Activated naive CD4-positive, alpha-beta T cell treated with anti-CD3 and anti-CD28 coated beads, Interleukin-2, amount 10 ng/mL, durations not matched to agents 7 days and 5 days (primary cell): ENCODE measurements around the gene PKDREJ.

Experiments used
- CTCF ChIA-PET: fragments of 350-600 bp; sonication (Branson Sonifier 250); formaldehyde crosslinking; loops from one replicate; lab custom pipeline; 2021; ENCODE audit warnings: antibody characterized with exemption; lab: Charles Lee
- DNase-seq: peaks from one replicate; pipeline ENCODE4 v3.0.0-alpha.2; 2020
- H3K27ac Mint-ChIP-seq: one replicate; pipeline ENCODE4 v1.8.0; 2021; ENCODE audit warnings: mild to moderate bottlenecking, moderate library complexity, mixed read lengths
- H3K27me3 Mint-ChIP-seq: one replicate; pipeline ENCODE4 v1.8.0; 2021; ENCODE audit warnings: mild to moderate bottlenecking, mixed read lengths
- H3K36me3 Mint-ChIP-seq: one replicate; pipeline ENCODE4 v1.8.0; 2021; ENCODE audit warnings: mixed read lengths
- H3K4me1 Mint-ChIP-seq: one replicate; pipeline ENCODE4 v1.8.0; 2021; ENCODE audit warnings: mixed read lengths
- H3K4me3 Mint-ChIP-seq: one replicate; pipeline ENCODE4 v1.8.0; 2021; ENCODE audit warnings: mild to moderate bottlenecking, moderate library complexity, mixed read lengths
- H3K9me3 Mint-ChIP-seq: one replicate; pipeline ENCODE4 v1.8.0; 2021; ENCODE audit warnings: mixed read lengths

Gene PKDREJ

DNA sequence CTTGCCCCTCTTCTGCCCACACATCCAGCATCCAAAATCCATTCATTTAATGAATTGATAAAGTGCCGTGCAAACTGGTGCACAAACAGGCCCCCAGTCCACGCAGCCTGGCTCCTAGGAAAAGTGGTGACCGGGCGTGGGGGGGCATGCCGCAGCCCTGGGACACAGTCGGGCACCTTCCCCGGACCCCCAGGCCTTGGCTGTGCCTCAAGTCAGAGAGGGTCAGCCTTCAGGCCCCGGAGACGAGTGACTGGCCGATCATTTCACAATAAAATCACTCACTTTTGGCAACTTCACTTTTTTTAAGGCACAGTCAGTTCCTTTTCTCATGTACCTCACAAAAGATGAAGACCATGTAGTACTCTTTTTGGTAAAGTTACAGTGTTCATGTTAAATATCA, 21.1 kb downstream of the PKDREJ start:
- H3K36me3 Mint-ChIP-seq: peaks cover 23% of the 10 kb centered on the region

DNA sequence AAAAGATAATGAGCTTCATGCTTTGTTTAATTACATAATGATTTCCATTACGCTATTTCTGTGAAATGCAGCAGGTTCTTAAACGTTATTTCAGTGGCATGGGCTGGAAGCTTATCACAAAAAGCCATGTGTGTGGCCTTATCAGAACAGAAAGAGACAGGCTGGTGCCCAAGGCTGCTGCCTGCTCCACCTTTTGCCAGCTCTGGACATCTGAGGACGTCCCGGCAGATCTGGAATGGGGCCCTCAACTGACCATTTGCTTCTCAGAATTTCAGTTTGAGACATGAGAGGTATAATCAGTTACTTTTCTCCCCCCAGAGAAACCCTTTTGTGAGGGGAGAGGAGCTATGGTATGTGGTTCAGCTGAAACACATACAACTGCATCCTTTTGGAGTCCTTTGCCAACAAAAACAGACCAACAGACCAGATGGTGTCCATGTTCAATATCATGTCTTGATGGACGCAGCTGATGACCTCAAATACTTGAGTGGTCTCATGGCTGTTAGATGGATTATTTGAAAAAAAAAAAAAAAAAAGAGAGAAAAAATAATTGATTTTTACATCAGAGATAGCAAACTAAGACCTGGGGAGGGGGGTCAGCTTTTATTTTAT, 21.6 kb downstream of the PKDREJ start:
- Mint-ChIP-seq H3K4me3 (no peak overlapping the region), H3K36me3 (peaks cover 28% of the 10 kb centered on the region), H3K27me3 (no peaks in the 10 kb centered on the region), H3K4me1 (peaks cover 25% of the 10 kb centered on the region), H3K9me3 (peaks cover 6% of the 10 kb centered on the region), H3K27ac (no peak overlapping the region)
- CTCF ChIA-PET: no interaction called here
- no peak for DNase-seq

More for the DNA sequence above, 21.1 kb downstream of the PKDREJ start:
- Mint-ChIP-seq H3K27ac (no peak overlapping the region), H3K4me3 (no peak overlapping the region), H3K27me3 (no peaks in the 10 kb centered on the region), H3K9me3 (peaks cover 6% of the 10 kb centered on the region), H3K4me1 (peaks cover 25% of the 10 kb centered on the region)
- no peak for DNase-seq
- CTCF ChIA-PET: no interaction called here

DNA sequence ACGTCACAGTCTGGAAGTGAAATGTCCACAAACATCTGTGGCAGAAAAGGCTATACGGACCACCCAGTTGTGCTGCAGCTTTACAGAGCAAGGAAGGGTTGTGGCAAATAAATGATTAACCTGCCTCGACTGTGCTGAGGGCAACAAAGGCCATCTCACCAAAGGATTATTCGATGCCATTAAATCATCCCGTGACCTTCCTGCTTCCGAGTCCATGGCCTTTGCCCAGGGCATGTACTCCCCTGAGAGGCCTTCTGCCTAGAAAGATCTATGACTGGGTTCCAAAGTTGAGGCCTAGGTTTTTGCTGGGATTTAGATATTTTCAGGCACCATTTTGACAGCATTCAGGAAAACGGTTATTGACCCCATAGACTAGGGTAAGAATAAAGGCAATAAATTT, 22.2 kb downstream of the PKDREJ start:
- DNase-seq: no peak
- Mint-ChIP-seq H3K27ac (no peak overlapping the region), H3K9me3 (peaks cover 6% of the 10 kb centered on the region), H3K4me3 (no peak overlapping the region), H3K27me3 (no peaks in the 10 kb centered on the region), H3K36me3 (peaks cover 32% of the 10 kb centered on the region), H3K4me1 (peaks cover 25% of the 10 kb centered on the region)
- CTCF ChIA-PET: no interaction called here

DNA sequence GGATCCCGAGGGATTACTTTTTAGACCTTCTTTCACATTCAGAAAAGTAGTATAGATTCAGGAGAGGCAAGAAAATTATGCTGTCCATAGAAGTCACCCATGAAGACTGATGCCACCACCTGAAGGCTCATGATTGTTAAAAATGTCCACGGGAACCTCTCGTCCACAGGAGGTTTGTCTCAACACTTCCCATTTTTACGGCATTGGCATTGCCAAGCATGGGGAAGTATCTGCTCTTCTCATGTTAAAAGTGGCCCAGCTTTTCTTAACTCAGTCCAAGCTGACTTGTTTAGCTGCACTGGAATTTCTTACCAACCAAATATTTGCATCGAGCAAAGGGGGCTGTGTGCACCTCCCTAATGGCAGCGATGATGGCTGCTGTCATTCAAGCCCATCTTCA, 22.6 kb downstream of the PKDREJ start:
- CTCF ChIA-PET: no interaction called here
- Mint-ChIP-seq H3K9me3 (peaks cover 6% of the 10 kb centered on the region), H3K4me3 (no peak overlapping the region), H3K27me3 (no peaks in the 10 kb centered on the region), H3K4me1 (peaks cover 25% of the 10 kb centered on the region), H3K36me3 (peaks cover 34% of the 10 kb centered on the region), H3K27ac (peak overlapping the region; percentile 2)
- no peak for DNase-seq

DNA sequence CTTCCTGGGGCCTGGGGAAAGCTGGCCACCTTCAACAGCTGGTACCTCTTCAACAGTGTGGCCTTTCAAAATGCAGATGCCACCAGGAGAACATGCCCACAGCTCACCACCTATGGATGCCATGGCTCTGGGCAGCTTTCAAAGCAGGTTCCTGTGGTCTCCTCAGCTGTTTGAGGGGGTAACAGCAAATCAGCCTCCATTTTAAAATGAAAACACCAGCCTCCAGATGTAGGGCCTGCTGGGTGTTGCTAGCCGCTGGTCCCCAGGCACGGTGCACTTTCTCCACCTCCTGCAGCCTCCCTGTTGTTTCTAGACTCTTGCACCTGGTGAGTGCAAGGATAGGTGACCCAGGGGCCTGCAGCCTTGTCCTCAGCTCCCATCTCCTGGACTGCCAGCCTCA, 23.1 kb downstream of the PKDREJ start:
- no peak for DNase-seq
- peaks cover 6% of the 10 kb centered on the region for H3K9me3 Mint-ChIP-seq
- CTCF ChIA-PET: no interaction called here
- no peaks in the 10 kb centered on the region for H3K27me3 Mint-ChIP-seq
- peak overlapping the region; percentile 64 for H3K27ac Mint-ChIP-seq
- peaks cover 36% of the 10 kb centered on the region for H3K36me3 Mint-ChIP-seq
- H3K4me3 Mint-ChIP-seq: no peak overlapping the region
- H3K4me1 Mint-ChIP-seq: peaks cover 25% of the 10 kb centered on the region

DNA sequence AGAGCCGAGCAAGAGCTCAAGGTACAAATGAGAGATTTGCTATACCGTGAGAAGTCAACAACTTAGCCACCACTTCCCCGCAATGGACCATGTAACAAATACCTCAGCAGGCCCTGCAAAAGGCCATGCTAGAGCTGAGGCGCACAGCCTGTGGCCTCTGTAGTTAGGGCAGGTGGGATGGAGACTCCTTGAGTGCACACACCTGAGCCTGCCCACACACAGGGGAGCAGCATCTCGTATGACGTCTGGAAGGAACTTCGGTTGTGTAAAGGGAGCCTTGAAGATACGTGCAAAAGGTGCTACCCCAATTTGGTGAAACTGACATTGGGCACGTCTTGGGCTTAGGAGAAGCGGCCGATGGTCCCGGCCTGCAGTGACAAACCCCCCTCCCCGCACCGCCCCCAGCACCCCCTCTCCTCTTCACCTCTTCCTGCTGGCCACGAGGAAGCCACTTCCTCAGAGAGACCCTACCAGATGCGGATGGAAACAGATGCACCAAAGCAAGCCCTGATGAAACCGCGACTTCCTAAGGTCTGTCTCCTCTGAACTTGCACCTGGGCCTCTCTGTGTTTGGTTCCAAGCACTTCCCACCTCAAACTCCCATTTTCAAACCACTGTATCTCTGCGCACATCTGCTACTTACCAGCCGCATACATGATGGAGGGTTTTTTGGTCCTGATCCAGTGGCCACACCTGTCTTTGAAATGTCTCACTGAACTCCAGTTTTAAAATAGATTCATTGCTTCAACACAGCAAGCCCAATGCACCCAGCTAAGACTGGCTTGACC, 23.7 kb downstream of the PKDREJ start:
- Mint-ChIP-seq H3K27me3 (no peaks in the 10 kb centered on the region), H3K4me3 (no peak overlapping the region), H3K27ac (peak overlapping the region; percentile 64), H3K36me3 (peaks cover 39% of the 10 kb centered on the region), H3K9me3 (peaks cover 6% of the 10 kb centered on the region), H3K4me1 (peaks cover 25% of the 10 kb centered on the region)
- CTCF ChIA-PET: interaction anchor here (0.7 kb wide), 1 partner anchor 1031 kb away, joined by 3 read pairs; no protein-coding TSS in a partner anchor
- DNase-seq: peak; percentile 50

DNA sequence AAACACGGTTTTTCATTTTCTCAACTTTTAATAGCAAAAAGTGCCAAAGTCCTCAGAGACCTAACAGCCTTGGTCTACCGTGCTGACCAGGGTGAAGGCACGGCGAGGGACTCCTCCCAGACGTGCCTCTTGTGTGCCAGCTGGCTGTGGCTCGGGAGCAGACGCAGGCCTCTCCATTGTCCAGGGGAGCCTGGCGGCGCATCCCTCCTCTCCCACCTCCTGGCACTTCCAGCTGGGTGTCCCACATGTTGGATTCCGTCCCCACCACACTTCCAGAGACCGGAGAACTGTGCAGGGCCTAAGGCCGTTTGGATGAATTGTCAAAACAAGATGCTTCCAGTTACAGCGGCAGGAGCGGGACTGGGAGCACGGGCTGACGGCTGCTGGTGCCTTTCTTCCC, 24.6 kb downstream of the PKDREJ start:
- H3K4me1 Mint-ChIP-seq: peaks cover 25% of the 10 kb centered on the region
- peaks cover 6% of the 10 kb centered on the region for H3K9me3 Mint-ChIP-seq
- H3K36me3 Mint-ChIP-seq: peaks cover 33% of the 10 kb centered on the region
- H3K27me3 Mint-ChIP-seq: no peaks in the 10 kb centered on the region
- no peak for DNase-seq
- no peak overlapping the region for H3K4me3 Mint-ChIP-seq
- H3K27ac Mint-ChIP-seq: no peak overlapping the region
- CTCF ChIA-PET: interaction anchor here (0.7 kb wide), 1 partner anchor 1030 kb away, joined by 3 read pairs; no protein-coding TSS in a partner anchor

DNA sequence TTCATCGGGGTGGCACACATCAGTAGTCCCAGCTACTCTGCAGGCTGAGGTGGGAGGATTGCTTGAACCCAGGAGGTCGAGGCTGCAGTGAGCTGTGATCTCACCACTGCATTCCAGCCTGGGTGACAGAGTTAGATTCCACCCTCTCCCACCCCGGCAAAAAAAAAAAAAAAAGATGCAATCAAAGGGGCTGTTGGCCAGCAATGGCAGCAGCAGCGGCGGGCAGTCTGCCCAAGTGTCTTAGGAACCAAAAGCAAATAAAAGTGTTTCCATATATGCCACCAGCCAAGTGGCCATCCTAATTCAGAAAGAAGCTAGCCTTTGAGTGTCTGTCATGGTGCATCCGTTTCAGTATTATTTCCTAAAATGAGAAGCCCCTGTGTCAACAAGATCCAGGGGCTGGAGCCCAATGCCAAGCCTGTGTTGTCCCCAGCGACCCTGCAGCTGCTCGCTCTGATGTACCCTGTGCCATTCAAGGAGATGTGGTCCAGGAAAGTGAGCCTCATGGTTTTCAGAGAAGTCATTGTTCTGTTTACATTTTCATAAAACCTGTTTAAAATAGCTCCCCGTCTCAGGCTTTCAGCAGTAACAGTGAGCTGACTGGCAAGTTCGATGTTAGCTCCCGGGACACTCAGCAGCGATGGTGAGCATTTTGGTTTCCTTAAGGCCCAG, 25.6 kb downstream of the PKDREJ start:
- CTCF ChIA-PET: interaction anchor here (0.9 kb wide), 1 partner anchor 31 kb away, joined by 3 read pairs; the partner anchor contains the start of gene TTC38
- Mint-ChIP-seq H3K4me1 (peaks cover 27% of the 10 kb centered on the region), H3K27me3 (no peaks in the 10 kb centered on the region), H3K4me3 (no peak overlapping the region), H3K36me3 (peaks cover 26% of the 10 kb centered on the region), H3K27ac (no peak overlapping the region), H3K9me3 (peaks cover 6% of the 10 kb centered on the region)
- DNase-seq: no peak

DNA sequence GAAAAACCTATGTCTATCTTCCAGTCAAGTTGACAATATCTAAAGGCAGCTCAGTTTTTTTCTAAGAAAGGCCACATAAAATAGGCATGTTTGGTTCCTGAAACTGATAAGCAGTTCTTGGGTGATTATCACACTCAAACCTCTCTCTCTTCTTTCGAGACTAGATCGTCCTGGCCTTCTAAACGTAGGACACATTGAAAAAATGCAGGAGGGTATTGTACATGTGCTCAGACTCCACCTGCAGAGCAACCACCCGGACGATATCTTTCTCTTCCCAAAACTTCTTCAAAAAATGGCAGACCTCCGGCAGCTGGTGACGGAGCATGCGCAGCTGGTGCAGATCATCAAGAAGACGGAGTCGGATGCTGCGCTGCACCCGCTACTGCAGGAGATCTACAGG, 28.2 kb downstream of the PKDREJ start:
- no peak overlapping the region for H3K27ac Mint-ChIP-seq
- no peaks in the 10 kb centered on the region for H3K27me3 Mint-ChIP-seq
- H3K9me3 Mint-ChIP-seq: peaks cover 6% of the 10 kb centered on the region
- no peak overlapping the region for H3K4me3 Mint-ChIP-seq
- H3K36me3 Mint-ChIP-seq: peaks cover 22% of the 10 kb centered on the region
- no peak for DNase-seq
- CTCF ChIA-PET: no interaction called here
- peaks cover 12% of the 10 kb centered on the region for H3K4me1 Mint-ChIP-seq

DNA sequence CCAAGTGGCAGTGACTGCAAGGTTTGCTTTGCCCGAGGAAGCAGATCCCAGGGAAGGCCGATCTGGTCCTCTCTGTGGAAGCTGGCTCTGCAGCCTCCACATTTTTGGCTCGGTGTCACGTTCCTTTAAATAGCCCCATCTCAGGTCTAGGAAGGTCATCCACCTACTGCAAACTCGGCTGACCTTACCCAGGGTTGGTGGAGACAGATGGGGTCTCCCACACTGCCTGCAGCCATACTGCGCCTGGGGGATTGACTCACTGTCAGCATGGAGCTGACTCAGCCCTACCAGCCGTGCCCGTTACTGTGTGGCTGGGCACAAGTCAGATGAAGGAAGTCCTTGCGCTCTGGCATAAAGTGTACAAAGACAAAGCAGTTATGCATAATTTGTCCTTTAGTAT, 29.9 kb downstream of the PKDREJ start:
- H3K27ac Mint-ChIP-seq: no peak overlapping the region
- H3K36me3 Mint-ChIP-seq: peaks cover 20% of the 10 kb centered on the region
- peaks cover 4% of the 10 kb centered on the region for H3K9me3 Mint-ChIP-seq
- peaks cover 2% of the 10 kb centered on the region for H3K4me1 Mint-ChIP-seq
- no peak overlapping the region for H3K4me3 Mint-ChIP-seq
- no peak for DNase-seq
- CTCF ChIA-PET: no interaction called here
- no peaks in the 10 kb centered on the region for H3K27me3 Mint-ChIP-seq

DNA sequence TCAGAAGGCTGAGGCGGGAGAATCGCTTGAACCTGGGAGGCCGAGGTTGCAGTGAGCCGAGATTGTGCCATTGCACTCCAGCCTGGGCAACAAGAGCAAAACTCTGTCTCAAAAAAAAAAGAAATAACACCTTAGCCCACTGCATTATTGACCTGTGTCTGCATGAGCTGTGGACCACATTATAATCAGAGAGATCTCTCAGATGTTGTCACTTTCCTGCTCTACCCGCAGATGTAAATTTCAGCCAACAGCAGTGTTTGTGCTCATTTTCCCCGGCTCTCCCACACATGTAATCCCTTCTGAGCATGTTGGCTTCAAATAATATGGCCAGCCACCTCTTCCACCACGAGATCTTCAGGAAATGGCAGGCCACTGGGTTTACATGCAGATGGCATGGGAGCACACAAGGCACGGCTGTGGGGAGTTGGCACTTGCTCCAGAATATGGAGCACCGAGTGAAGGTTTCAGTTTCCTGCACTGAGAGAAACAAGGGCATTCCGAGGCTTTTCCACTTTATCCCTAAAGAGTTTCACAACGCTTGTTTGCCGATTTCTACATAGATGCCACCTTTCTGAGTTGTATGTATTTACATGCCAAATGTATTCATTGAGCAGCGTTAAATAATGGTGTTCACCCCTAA, 32.8 kb downstream of the PKDREJ start:
- Mint-ChIP-seq H3K27me3 (no peaks in the 10 kb centered on the region), H3K4me1 (peaks cover 2% of the 10 kb centered on the region), H3K9me3 (peaks cover 3% of the 10 kb centered on the region), H3K4me3 (no peak overlapping the region), H3K36me3 (peaks cover 7% of the 10 kb centered on the region), H3K27ac (no peak overlapping the region)
- CTCF ChIA-PET: no interaction called here
- no peak for DNase-seq

DNA sequence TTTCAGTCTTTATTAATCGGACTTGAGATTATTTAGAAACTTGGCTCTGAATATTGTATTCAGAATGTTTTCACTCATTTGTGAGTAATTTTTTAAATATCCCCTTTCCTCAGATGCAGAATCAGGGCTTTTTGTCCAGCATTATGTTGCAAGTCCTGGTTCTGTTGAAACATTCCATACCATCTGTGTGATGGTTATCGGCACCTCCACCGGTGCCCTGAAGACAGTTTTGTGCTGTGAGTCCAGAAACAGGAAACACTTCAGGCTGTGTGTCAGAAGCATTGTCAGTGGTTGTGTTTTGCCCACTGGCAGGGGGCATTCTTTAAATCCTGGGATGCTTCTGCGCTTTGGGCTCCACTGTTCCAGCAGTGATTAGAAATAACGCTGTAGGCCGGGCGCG, 33.4 kb downstream of the PKDREJ start:
- H3K27me3 Mint-ChIP-seq: no peaks in the 10 kb centered on the region
- no peak overlapping the region for H3K4me3 Mint-ChIP-seq
- CTCF ChIA-PET: no interaction called here
- peaks cover 7% of the 10 kb centered on the region for H3K36me3 Mint-ChIP-seq
- H3K27ac Mint-ChIP-seq: no peak overlapping the region
- DNase-seq: no peak
- H3K9me3 Mint-ChIP-seq: peaks cover 3% of the 10 kb centered on the region
- peaks cover 2% of the 10 kb centered on the region for H3K4me1 Mint-ChIP-seq

DNA sequence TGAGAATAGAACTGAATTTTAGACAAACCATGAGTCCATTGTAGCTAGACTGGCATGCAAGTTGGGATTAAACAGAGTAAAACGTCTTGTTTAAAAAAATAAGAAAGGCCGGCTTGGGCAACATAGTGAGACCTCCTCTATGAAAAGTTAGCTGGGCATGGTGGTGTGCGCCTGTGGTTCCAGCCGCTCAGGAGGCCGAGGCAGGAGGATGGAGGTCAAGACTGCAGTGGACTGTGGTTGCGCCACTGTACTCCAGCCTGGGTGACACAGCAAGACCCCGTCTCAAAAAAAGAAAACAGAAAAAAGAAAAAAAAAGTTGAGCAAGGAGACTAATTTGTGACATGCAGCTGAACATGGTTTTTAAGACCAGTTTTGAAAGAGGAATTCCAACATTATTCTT, 36.6 kb downstream of the PKDREJ start:
- Mint-ChIP-seq H3K27ac (no peak overlapping the region), H3K36me3 (peaks cover 11% of the 10 kb centered on the region), H3K4me1 (no peaks in the 10 kb centered on the region), H3K27me3 (no peaks in the 10 kb centered on the region), H3K9me3 (peaks cover 3% of the 10 kb centered on the region), H3K4me3 (no peak overlapping the region)
- DNase-seq: no peak
- CTCF ChIA-PET: no interaction called here

DNA sequence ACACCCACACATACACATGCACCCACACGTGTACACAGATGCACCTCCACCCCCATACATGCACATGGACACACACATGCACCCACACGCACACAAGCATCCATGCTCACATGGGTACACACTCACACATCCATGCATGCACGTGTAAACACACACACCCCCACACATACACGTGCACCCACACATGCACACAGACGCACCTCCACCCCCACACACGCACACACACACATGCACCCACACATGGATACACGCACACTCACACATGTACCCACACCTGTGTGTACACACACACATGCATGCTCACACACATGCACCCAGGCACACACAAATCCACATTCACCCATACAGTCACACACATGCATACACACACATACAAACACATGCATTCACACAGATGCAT, 37.5 kb downstream of the PKDREJ start:
- H3K27ac Mint-ChIP-seq: no peak overlapping the region
- peaks cover 18% of the 10 kb centered on the region for H3K36me3 Mint-ChIP-seq
- no peaks in the 10 kb centered on the region for H3K27me3 Mint-ChIP-seq
- no peak for DNase-seq
- H3K4me1 Mint-ChIP-seq: peaks cover 5% of the 10 kb centered on the region
- CTCF ChIA-PET: no interaction called here
- no peak overlapping the region for H3K4me3 Mint-ChIP-seq
- peaks cover 3% of the 10 kb centered on the region for H3K9me3 Mint-ChIP-seq
